Measurements from ENCODE around the gene PRPH. TPM values are rescaled to one million over a fixed set of nuclear protein-coding genes. Genes with fewer than 3 reads are reported as not detected.

The PRPH gene
- total RNA-seq, 1 donor from 2014 or later = not detected

DNA sequence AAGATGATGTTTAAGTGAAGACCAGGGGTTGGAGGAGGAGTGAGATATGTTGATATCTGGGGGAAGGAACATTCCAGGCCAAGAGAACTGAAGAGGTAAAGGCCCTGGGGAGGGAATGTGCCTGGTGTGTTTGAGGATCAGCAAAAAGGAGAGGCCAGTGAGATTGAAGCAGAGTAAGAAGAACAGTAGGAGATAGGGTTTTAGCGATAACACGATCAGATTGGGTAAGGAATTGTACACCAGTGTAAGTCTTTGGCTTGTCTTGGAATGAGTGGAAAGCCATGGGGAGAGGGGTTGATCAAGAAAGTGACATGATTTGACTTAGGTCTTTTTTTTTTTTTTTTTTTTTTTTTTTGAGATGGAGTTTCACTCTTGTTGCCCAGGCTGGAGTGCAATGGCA lies 32.9 kb downstream of the PRPH start:
- peaks cover 16% of the 10 kb centered on the region for H3K4me1 ChIP-seq
- no peak overlapping the region for H3K27ac ChIP-seq (replicated peaks)
- H3K36me3 ChIP-seq = no peaks in the 10 kb centered on the region
- intact Hi-C loops (cut with micrococcal nuclease) = no loop called here
- no peak for DNase-seq
- TF ChIP-seq, protein P1, sequence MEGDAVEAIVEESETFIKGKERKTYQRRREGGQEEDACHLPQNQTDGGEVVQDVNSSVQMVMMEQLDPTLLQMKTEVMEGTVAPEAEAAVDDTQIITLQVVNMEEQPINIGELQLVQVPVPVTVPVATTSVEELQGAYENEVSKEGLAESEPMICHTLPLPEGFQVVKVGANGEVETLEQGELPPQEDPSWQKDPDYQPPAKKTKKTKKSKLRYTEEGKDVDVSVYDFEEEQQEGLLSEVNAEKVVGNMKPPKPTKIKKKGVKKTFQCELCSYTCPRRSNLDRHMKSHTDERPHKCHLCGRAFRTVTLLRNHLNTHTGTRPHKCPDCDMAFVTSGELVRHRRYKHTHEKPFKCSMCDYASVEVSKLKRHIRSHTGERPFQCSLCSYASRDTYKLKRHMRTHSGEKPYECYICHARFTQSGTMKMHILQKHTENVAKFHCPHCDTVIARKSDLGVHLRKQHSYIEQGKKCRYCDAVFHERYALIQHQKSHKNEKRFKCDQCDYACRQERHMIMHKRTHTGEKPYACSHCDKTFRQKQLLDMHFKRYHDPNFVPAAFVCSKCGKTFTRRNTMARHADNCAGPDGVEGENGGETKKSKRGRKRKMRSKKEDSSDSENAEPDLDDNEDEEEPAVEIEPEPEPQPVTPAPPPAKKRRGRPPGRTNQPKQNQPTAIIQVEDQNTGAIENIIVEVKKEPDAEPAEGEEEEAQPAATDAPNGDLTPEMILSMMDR (IDR thresholded peaks at IDR 0.05; ENCODE audit: borderline replicate concordance) = no peak
- no peak overlapping the region for H3K4me3 ChIP-seq
- H3K9me3 ChIP-seq (replicated peaks) = no peaks in the 10 kb centered on the region
- peaks cover 35% of the 10 kb centered on the region for H3K27me3 ChIP-seq (ENCODE audit: low read depth)

GRCh38 chr12:49328816-49329215 lies 33.9 kb downstream of the PRPH start:
- no peak overlapping the region for H3K27ac ChIP-seq (replicated peaks)
- H3K4me1 ChIP-seq = peaks cover 9% of the 10 kb centered on the region
- TF ChIP-seq, protein P1 (IDR thresholded peaks at IDR 0.05; ENCODE audit: borderline replicate concordance) = no peak
- intact Hi-C loops (cut with micrococcal nuclease) = no loop called here
- H3K27me3 ChIP-seq (ENCODE audit: low read depth) = peaks cover 44% of the 10 kb centered on the region
- DNase-seq = no peak
- no peak overlapping the region for H3K4me3 ChIP-seq
- H3K9me3 ChIP-seq (replicated peaks) = no peaks in the 10 kb centered on the region
- no peaks in the 10 kb centered on the region for H3K36me3 ChIP-seq

DNA sequence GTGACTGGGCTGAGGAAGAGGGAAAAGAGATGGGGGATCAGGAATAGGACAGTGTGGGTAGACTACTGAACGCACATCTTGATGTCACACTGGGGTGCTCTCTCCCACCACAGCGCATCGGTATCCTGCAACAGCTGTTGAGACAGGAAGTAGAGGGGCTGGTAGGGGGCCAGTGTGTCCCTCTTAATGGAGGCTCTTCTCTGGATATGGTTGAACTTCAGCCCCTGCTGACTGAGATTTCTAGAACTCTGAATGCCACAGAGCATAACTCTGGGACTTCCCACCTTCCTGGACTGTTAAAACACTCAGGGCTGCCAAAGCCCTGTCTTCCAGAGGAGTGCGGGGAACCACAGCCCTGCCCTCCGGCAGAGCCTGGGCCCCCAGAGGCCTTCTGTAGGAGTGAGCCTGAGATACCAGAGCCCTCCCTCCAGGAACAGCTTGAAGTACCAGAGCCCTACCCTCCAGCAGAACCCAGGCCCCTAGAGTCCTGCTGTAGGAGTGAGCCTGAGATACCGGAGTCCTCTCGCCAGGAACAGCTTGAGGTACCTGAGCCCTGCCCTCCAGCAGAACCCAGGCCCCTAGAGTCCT lies 35.2 kb downstream of the PRPH start:
- intact Hi-C loops (cut with micrococcal nuclease) = no loop called here
- Histone ChIP-seq H3K4me1 (peaks cover 9% of the 10 kb centered on the region), H3K9me3 (replicated peaks) (no peaks in the 10 kb centered on the region), H3K27me3 (ENCODE audit: low read depth) (peaks cover 57% of the 10 kb centered on the region), H3K4me3 (no peak overlapping the region), H3K27ac (replicated peaks) (no peak overlapping the region), H3K36me3 (no peaks in the 10 kb centered on the region)
- DNase-seq = no peak
- TF ChIP-seq, protein P1 (IDR thresholded peaks at IDR 0.05; ENCODE audit: borderline replicate concordance) = no peak

- Histone ChIP-seq H3K9me3 (replicated peaks) (no peaks in the 10 kb centered on the region), H3K27me3 (ENCODE audit: low read depth) (peaks cover 64% of the 10 kb centered on the region), H3K36me3 (no peaks in the 10 kb centered on the region), H3K27ac (replicated peaks) (no peak overlapping the region), H3K4me1 (peaks cover 9% of the 10 kb centered on the region), H3K4me3 (no peak overlapping the region)
- intact Hi-C loops (cut with micrococcal nuclease) = no loop called here
- TF ChIP-seq, protein P1 (IDR thresholded peaks at IDR 0.05; ENCODE audit: borderline replicate concordance) = no peak
- no peak for DNase-seq
Measured at GRCh38 chr12:49330631-49331379, 35.9 kb downstream of the PRPH start.

DNA sequence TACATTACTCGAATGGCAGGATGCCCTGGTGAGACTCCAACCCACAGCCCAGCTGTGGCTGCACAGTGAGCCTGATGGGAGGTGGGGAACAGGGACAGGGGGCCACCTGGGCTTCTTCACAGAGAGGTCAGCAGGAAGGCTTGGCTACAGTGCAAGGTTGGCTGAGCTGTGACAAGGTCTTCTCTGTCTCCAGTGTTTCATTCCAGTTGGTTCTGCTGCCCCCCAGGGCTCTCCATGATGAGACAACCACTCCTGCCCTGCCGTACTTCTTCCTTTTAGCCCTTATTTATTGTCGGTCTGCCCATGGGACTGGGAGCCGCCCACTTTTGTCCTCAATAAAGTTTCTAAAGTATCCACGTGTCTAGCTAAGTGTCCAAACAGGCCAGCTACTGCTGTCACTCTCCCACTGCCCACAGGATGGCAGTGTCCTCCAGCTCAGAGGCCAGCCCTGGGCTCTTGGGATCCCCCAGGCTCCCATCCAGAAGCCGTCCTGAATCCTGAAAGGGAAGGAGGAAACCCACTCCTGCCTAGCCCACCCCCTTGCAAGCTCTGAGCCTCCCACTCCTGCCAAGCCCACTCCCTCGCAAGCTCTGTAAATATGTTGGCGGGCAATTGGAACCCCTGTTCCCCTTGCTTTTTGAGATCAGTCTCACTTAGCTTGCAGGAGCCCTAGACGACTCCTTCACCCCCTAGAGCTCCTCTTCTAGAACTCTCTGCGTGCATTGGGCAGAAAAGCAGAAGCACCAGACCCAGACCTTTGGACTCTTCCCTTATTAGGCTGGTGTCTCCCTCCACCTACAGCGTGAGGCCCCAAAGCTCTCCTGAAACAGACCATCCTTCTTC lies 36.7 kb downstream of the PRPH start:
- Histone ChIP-seq H3K36me3 (no peaks in the 10 kb centered on the region), H3K27ac (replicated peaks) (no peak overlapping the region), H3K9me3 (replicated peaks) (no peaks in the 10 kb centered on the region), H3K27me3 (ENCODE audit: low read depth) (peaks cover 72% of the 10 kb centered on the region), H3K4me3 (no peak overlapping the region), H3K4me1 (peaks cover 12% of the 10 kb centered on the region)
- intact Hi-C loops (cut with micrococcal nuclease) = no loop called here
- TF ChIP-seq, protein P1 (IDR thresholded peaks at IDR 0.05; ENCODE audit: borderline replicate concordance) = peak; percentile 84
- peak; percentile 57 for DNase-seq
